Neural crest cell (in vitro differentiated cells): ENCODE data around the gene ACSL1. TPM values are rescaled to one million over a fixed set of nuclear protein-coding genes. Genes with fewer than 3 reads are reported as not detected.

Experiments
- DNase-seq: peaks from one replicate; pipeline ENCODE4 v3.0.0; 2021; ENCODE audit warnings: low read depth, mixed read lengths, low spot score
- H3K27ac Mint-ChIP-seq: one replicate; pipeline ENCODE4 v1.8.0; 2021; ENCODE audit warnings: mild to moderate bottlenecking, mixed read lengths; ENCODE audit not compliant: unreplicated experiment
- H3K27me3 Mint-ChIP-seq: 2 replicates; pipeline ENCODE4 v1.8.0; 2021; ENCODE audit warnings: low read depth, mild to moderate bottlenecking, mixed read lengths
- H3K36me3 Mint-ChIP-seq: 2 replicates; pipeline ENCODE4 v1.8.0; 2021; ENCODE audit warnings: low read depth, mild to moderate bottlenecking, mixed read lengths
- H3K4me1 Mint-ChIP-seq: 2 replicates; pipeline ENCODE4 v1.8.0; 2021; ENCODE audit warnings: mixed read lengths
- H3K4me3 Mint-ChIP-seq: one replicate; pipeline ENCODE4 v1.8.0; 2021; ENCODE audit warnings: mild to moderate bottlenecking, mixed read lengths
- H3K9me3 Mint-ChIP-seq: 2 replicates; pipeline ENCODE4 v1.8.0; 2021; ENCODE audit warnings: mixed read lengths
- total RNA-seq: library from RNA; stranded (reverse); gene quantifications from 2 replicates; pipeline ENCODE4 v1.2.1, GENCODE V29; 2021
- TF ChIP-seq, protein P1 (sequence below): fragments of 200-600 bp; sonication (generic); conservative IDR thresholded peaks from 2 replicates; pipeline ENCODE4 v1.5.0; 2021; ENCODE audit warnings: antibody characterized with exemption, mild to moderate bottlenecking

ACSL1 gene
- total RNA-seq, 1 donor from 2014 or later, result 10.4 TPM

DNA sequence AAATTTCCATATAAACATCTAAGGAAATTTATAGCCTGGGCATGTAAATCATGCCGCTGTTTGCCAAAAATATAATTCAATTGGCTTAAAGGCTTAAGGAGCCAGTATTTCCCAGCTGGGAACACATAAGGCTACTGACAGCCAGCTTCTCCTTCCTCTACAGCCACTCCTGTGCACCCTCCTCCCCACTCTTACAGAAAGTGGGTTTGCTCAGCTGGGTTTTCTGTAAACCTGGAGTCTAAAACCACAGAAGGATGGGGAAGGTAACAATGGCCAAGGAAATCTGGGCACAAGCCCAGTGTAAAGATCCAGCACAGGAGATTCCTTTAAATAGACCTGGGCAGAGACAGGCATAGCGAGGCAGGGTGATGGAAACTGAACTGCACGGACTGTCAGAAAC lies 18.5 kb downstream of the ACSL1 start:
- Mint-ChIP-seq H3K27ac (no peak overlapping the region), H3K4me3 (no peak overlapping the region), H3K36me3 (no peaks in the 10 kb centered on the region), H3K4me1 (peaks cover 31% of the 10 kb centered on the region), H3K27me3 (peaks cover 15% of the 10 kb centered on the region), H3K9me3 (no peaks in the 10 kb centered on the region)
- no peak for DNase-seq
- TF ChIP-seq, protein P1, sequence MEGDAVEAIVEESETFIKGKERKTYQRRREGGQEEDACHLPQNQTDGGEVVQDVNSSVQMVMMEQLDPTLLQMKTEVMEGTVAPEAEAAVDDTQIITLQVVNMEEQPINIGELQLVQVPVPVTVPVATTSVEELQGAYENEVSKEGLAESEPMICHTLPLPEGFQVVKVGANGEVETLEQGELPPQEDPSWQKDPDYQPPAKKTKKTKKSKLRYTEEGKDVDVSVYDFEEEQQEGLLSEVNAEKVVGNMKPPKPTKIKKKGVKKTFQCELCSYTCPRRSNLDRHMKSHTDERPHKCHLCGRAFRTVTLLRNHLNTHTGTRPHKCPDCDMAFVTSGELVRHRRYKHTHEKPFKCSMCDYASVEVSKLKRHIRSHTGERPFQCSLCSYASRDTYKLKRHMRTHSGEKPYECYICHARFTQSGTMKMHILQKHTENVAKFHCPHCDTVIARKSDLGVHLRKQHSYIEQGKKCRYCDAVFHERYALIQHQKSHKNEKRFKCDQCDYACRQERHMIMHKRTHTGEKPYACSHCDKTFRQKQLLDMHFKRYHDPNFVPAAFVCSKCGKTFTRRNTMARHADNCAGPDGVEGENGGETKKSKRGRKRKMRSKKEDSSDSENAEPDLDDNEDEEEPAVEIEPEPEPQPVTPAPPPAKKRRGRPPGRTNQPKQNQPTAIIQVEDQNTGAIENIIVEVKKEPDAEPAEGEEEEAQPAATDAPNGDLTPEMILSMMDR, result no peak

DNA sequence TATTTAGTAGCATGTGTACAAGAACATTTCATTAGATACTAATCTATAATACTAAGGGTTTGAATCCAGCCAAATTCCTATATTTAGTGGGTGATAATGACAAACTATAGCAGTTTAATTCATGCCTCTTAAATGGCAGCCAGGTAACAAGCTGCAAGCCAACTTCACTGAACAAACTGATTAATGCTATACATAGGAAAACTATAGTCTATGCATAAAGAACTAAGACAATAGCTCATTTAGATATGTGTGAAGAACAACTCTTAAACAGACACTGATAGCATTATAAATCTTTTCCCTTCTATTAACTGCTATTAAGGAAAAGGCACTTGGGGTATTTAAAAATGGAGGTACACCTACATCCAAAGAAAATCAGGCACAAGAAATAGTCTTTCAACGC lies 19.1 kb downstream of the ACSL1 start:
- TF ChIP-seq, protein P1, result no peak
- no peaks in the 10 kb centered on the region for H3K36me3 Mint-ChIP-seq
- H3K4me1 Mint-ChIP-seq, result peaks cover 27% of the 10 kb centered on the region
- DNase-seq, result no peak
- no peaks in the 10 kb centered on the region for H3K9me3 Mint-ChIP-seq
- no peak overlapping the region for H3K4me3 Mint-ChIP-seq
- H3K27ac Mint-ChIP-seq, result no peak overlapping the region
- H3K27me3 Mint-ChIP-seq, result peaks cover 17% of the 10 kb centered on the region

DNA sequence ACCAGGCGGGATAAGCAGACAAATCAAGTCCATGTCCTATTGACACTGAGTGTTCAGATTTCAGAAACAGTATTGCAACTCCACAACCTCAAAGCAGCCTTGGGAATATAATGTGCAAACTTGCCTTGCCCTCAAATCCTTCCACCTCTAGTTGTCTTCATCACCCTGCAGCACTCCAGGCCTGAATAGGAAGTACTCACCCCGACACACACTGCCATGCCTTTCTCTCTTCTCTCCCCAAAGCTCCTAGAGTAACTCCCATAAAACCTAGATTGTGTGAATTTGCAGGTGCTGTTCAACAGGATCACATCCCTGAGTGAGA lies 19.6 kb downstream of the ACSL1 start:
- DNase-seq, result no peak
- Mint-ChIP-seq H3K4me3 (no peak overlapping the region), H3K9me3 (no peaks in the 10 kb centered on the region), H3K4me1 (peaks cover 27% of the 10 kb centered on the region), H3K27ac (no peak overlapping the region), H3K36me3 (no peaks in the 10 kb centered on the region), H3K27me3 (peaks cover 17% of the 10 kb centered on the region)
- TF ChIP-seq, protein P1, result no peak

DNA sequence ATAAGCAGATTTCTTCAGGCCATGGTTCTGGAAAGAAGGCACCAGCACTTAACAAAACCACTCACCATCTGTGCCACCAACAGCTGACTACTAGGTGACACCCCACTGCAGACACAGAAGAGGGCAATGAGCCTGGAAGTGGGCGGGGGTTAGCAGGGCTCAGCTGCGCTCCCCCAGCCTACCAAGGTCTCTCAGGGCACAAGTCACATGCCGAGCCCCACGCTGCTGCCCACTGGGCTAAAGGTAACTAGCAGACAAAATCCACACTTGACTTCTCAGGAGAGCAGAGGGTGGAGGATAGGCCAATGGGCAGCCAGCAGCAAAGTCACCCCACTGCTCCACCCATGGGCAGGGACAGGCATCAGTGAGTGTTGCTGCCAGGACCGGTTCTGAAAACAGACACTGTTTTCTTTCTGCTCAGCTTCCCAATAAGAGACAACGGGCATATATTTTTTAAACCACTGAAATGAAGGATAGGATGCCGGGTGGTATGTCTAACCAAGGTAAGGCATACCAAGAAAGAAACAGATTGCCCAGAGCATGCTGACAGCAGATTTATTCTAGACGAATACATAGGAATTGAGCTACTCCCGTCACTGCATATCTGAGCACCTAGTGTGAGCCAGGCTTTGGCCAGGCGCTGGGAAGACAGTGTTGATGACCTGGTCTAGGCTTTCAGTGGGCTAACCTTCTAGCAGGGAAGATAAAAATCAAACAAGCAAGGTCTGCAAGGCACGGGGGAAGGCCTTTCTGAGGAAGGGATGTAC lies 20.1 kb downstream of the ACSL1 start:
- no peak overlapping the region for H3K4me3 Mint-ChIP-seq
- H3K27ac Mint-ChIP-seq, result no peak overlapping the region
- peaks cover 16% of the 10 kb centered on the region for H3K27me3 Mint-ChIP-seq
- H3K9me3 Mint-ChIP-seq, result no peaks in the 10 kb centered on the region
- TF ChIP-seq, protein P1, result no peak
- H3K4me1 Mint-ChIP-seq, result peaks cover 25% of the 10 kb centered on the region
- H3K36me3 Mint-ChIP-seq, result no peaks in the 10 kb centered on the region
- no peak for DNase-seq

DNA sequence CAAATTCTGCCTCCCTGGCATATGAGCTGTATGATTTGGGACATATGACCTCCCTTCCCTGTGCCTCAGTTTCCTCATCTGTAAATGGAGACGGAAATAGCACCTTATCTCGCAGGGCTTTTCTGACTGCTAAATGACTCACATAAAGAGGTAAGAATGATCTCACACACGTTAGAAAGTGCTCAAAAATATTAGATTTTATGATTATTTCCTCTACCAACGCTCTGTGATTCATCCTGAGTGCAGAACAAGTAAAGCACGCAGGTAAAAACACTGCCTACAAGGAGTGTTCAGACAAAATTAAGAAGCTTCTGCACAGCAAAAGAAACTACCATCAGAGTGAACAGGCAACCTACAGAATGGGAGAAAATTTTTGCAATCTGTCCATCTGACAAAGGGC lies 21.1 kb downstream of the ACSL1 start:
- TF ChIP-seq, protein P1, result no peak
- H3K27me3 Mint-ChIP-seq, result peaks cover 12% of the 10 kb centered on the region
- no peak overlapping the region for H3K27ac Mint-ChIP-seq
- H3K9me3 Mint-ChIP-seq, result no peaks in the 10 kb centered on the region
- no peaks in the 10 kb centered on the region for H3K36me3 Mint-ChIP-seq
- DNase-seq, result no peak
- no peak overlapping the region for H3K4me3 Mint-ChIP-seq
- peaks cover 20% of the 10 kb centered on the region for H3K4me1 Mint-ChIP-seq
